Gastrocnemius medialis (tissue), 4 donors: ENCODE results near the gene RASGEF1C. TPM values are rescaled to one million over a fixed set of nuclear protein-coding genes. Genes with fewer than 3 reads are reported as not detected.

Experiments used
- ATAC-seq, 2 donors: fragments of 150-250 bp; one replicate each; pipeline ENCODE4 v1.9.1; 2016
- DNase-seq, 2 donors: peaks; one replicate each; pipeline ENCODE4 v3.0.0-alpha.2; 2019
- H3K27ac ChIP-seq, 4 donors: fragments of 200-600 bp; sonication (generic); 1 replicate in 1 of 4; 2 replicates in 3 of 4; pipeline ENCODE4 v1.5.1; 2016 to 2018; ENCODE audit warnings: mild to moderate bottlenecking in 2 of 4, moderate library complexity in 1 of 4
- H3K27me3 ChIP-seq, 3 donors: fragments of 200-600 bp; sonication (generic) in 2 of 3; 1 replicate in 1 of 3; 2 replicates in 2 of 3; pipeline versions ENCODE4 v1.5.1 to v1.6.0; 2016 to 2019; ENCODE audit warnings: mild to moderate bottlenecking in 1 of 3, moderate library complexity in 1 of 3
- H3K36me3 ChIP-seq, 2 donors: fragments of 200-600 bp; sonication (generic) in 1 of 2; one replicate each; pipeline ENCODE4 v1.5.1; 2017 to 2018
- H3K4me1 ChIP-seq, 2 donors: fragments of 200-600 bp; sonication (generic) in 1 of 2; one replicate each; pipeline ENCODE4 v1.5.1; 2016 to 2017; ENCODE audit warnings: mild to moderate bottlenecking in 2 of 2
- H3K4me3 ChIP-seq, 4 donors: fragments of 200-600 bp; sonication (generic) in 3 of 4; 1 replicate in 1 of 4; 2 replicates in 3 of 4; pipeline ENCODE4 v1.5.1; 2016 to 2019; ENCODE audit warnings: mild to moderate bottlenecking in 2 of 4
- H3K9me3 ChIP-seq, 3 donors: fragments of 200-600 bp; sonication (generic) in 2 of 3; 1 replicate in 1 of 3; 2 replicates in 2 of 3; pipeline ENCODE4 v1.5.1; 2016 to 2019
- CTCF ChIP-seq, 5 experiments: fragments of 450-650 bp in 3 of 5; fragments of 200-600 bp in 2 of 5; sonication (generic) in 2 of 5; IDR thresholded peaks in 4 of 5; conservative IDR thresholded peaks in 1 of 5; 1 replicate in 4 of 5; 2 replicates in 1 of 5; pipeline ENCODE4 v1.5.1; 2016 to 2019; ENCODE audit warnings: antibody characterized with exemption in 5 of 5, mild to moderate bottlenecking in 3 of 5, moderate library complexity in 3 of 5
- POLR2A ChIP-seq, 2 donors: fragments of 450-650 bp; IDR thresholded peaks; one replicate each; pipeline ENCODE4 v1.6.1; 2017; ENCODE audit warnings: antibody characterized with exemption in 2 of 2, mild to moderate bottlenecking in 2 of 2, moderate library complexity in 2 of 2
- in situ Hi-C, 4 donors: fragments of 200-750 bp; cut with MboI; loops; one replicate each; pipeline versions ENCODE4 v1.15.0 to v1.8.0; 2017; ENCODE audit warnings: low sequenced_read_pairs in 4 of 4
- intact Hi-C: fragments of 100-400 bp; cut with DNase I; formaldehyde crosslinking; loops from one replicate; pipeline ENCODE4 v1.15.1; 2023; ENCODE audit warnings: low total_unique reads
- total RNA-seq, 4 donors: library from RNA; depleted of rRNA; stranded (reverse); fragments of >200 nt; gene quantifications; one replicate each; pipeline versions ENCODE4 v1.1.0 to v1.2.3, GENCODE V29; 2016

Gene RASGEF1C
- total RNA-seq, 4 donors from 2014 or later = not detected

- Histone ChIP-seq H3K9me3 (no peaks in the 10 kb centered on the region), H3K4me3 (no peak overlapping the region), H3K27me3 (peaks cover 0 to 7% (median 4%) of the 10 kb centered on the region in 3 donors), H3K4me1 (no peaks in the 10 kb centered on the region), H3K27ac (no peak overlapping the region), H3K36me3 (no peaks in the 10 kb centered on the region)
- TF ChIP-seq CTCF (IDR thresholded peaks at IDR 0.05 in 4 of 5, conservative IDR thresholded peaks at IDR 0.05 in 1 of 5) (no peak), POLR2A (IDR thresholded peaks at IDR 0.05) (no peak)
- ATAC-seq (no peak), DNase-seq (no peak)
- in situ Hi-C loops (no loop called here), intact Hi-C loops (no loop called here)
Measured at GRCh38 chr5:180170810-180171567, 38.0 kb downstream of the RASGEF1C start.

GRCh38 chr5:180170106-180170809 is 38.8 kb downstream of the RASGEF1C start:
- no peak for ATAC-seq
- H3K27ac ChIP-seq = no peak overlapping the region

GRCh38 chr5:180169248-180170105 is 39.5 kb downstream of the RASGEF1C start:
- H3K4me3 ChIP-seq = peak overlapping the region in 1 of 4 donors; percentile 2
- no peak overlapping the region for H3K27ac ChIP-seq
- no peaks in the 10 kb centered on the region for H3K4me1 ChIP-seq
- no peaks in the 10 kb centered on the region for H3K9me3 ChIP-seq
- in situ Hi-C loops = no loop called here
- ATAC-seq (no peak), DNase-seq (no peak)
- intact Hi-C loops = no loop called here
- H3K27me3 ChIP-seq = peaks cover 0 to 7% (median 4%) of the 10 kb centered on the region in 3 donors
- TF ChIP-seq POLR2A (IDR thresholded peaks at IDR 0.05) (no peak), CTCF (IDR thresholded peaks at IDR 0.05 in 4 of 5, conservative IDR thresholded peaks at IDR 0.05 in 1 of 5) (no peak)
- no peaks in the 10 kb centered on the region for H3K36me3 ChIP-seq

More at GRCh38 chr5:180170106-180170809, 38.8 kb downstream of the RASGEF1C start:
- DNase-seq = no peak
- no peaks in the 10 kb centered on the region for H3K9me3 ChIP-seq
- TF ChIP-seq POLR2A (IDR thresholded peaks at IDR 0.05) = no peak
- H3K4me1 ChIP-seq = no peaks in the 10 kb centered on the region
- peak overlapping the region in 1 of 4 donors; percentile 2 for H3K4me3 ChIP-seq
- no peaks in the 10 kb centered on the region for H3K36me3 ChIP-seq
- in situ Hi-C loops (no loop called here), intact Hi-C loops (no loop called here)
- H3K27me3 ChIP-seq = peaks cover 0 to 7% (median 4%) of the 10 kb centered on the region in 3 donors

GRCh38 chr5:180168758-180169157 is 40.3 kb downstream of the RASGEF1C start:
- no peak overlapping the region for H3K4me3 ChIP-seq
- in situ Hi-C loops (no loop called here), intact Hi-C loops (no loop called here)

More at GRCh38 chr5:180168758-180169157, 40.3 kb downstream of the RASGEF1C start:
- Histone ChIP-seq H3K27me3 (peaks cover 0 to 7% (median 4%) of the 10 kb centered on the region in 3 donors), H3K9me3 (no peaks in the 10 kb centered on the region), H3K36me3 (no peaks in the 10 kb centered on the region), H3K27ac (no peak overlapping the region), H3K4me1 (no peaks in the 10 kb centered on the region)
- ATAC-seq (no peak), DNase-seq (no peak)
- TF ChIP-seq CTCF (IDR thresholded peaks at IDR 0.05 in 4 of 5, conservative IDR thresholded peaks at IDR 0.05 in 1 of 5) (no peak), POLR2A (IDR thresholded peaks at IDR 0.05) (no peak)
